Activated B cell treated with CpG ODN at 0.5 μM for 24 hours (primary cell): ENCODE measurements around the gene PCDH1. TPM values are rescaled to one million over a fixed set of nuclear protein-coding genes. Genes with fewer than 3 reads are reported as not detected.
A peak's percentile ranks its signal among the peaks of the same experiment; 100 is the strongest.
"Not testable (repeated sequence)": the region's sequence is repeated elsewhere in the genome, so short reads cannot be mapped to it uniquely, and the experiment has no call there.

Experiments used
- ATAC-seq: fragments of 200-7000 bp; cut with Tn5 transposase; one replicate; pipeline ENCODE4 v1.10.0; 2021; ENCODE audit warnings: low read depth, mild to moderate bottlenecking, moderate library complexity
- CTCF ChIA-PET: fragments of 350-600 bp; sonication (Branson Sonifier 250); formaldehyde crosslinking; loops from one replicate; lab custom pipeline; 2021; ENCODE audit warnings: antibody characterized with exemption; lab: Charles Lee
- POLR2A ChIA-PET: fragments of 350-600 bp; sonication (Branson Sonifier 250); formaldehyde crosslinking; loops from one replicate; lab custom pipeline; 2021; ENCODE audit warnings: antibody characterized with exemption; lab: Charles Lee
- DNase-seq: peaks from one replicate; pipeline ENCODE4 v3.0.0; 2022
- H3K27ac Mint-ChIP-seq: one replicate; pipeline ENCODE4 v1.8.0; 2020; ENCODE audit warnings: mixed read lengths
- H3K27me3 Mint-ChIP-seq: one replicate; pipeline ENCODE4 v1.8.0; 2021; ENCODE audit warnings: mixed read lengths
- H3K36me3 Mint-ChIP-seq: one replicate; pipeline ENCODE4 v1.8.0; 2021; ENCODE audit warnings: low read depth, mixed read lengths
- H3K4me1 Mint-ChIP-seq: one replicate; pipeline ENCODE4 v1.8.0; 2021; ENCODE audit warnings: mixed read lengths
- H3K4me3 Mint-ChIP-seq: one replicate; pipeline ENCODE4 v1.8.0; 2020; ENCODE audit warnings: mild to moderate bottlenecking, mixed read lengths
- H3K9me3 Mint-ChIP-seq: one replicate; pipeline ENCODE4 v1.8.0; 2020; ENCODE audit warnings: mixed read lengths
- intact Hi-C: fragments of 100-400 bp; cut with micrococcal nuclease; formaldehyde crosslinking; loops from one replicate; pipeline ENCODE4 v1.15.1; 2024
- total RNA-seq: library from RNA; stranded (reverse); gene quantifications from 2 replicates; pipeline ENCODE4 v1.2.3, GENCODE V29; 2022
- TF ChIP-seq, protein P1 (sequence below): fragments of 200-600 bp; IDR thresholded peaks from one replicate; pipeline ENCODE4 v1.8.0; 2022; ENCODE audit warnings: antibody characterized with exemption, mild to moderate bottlenecking

Gene PCDH1
- total RNA-seq: not detected in 2 replicates

GRCh38 chr5:141878186-141878710, at the start of gene PCDH1:
Gene PCDH1 (minus strand): TSS chr5:141878410. CDS start chr5:141878262, 148 bp downstream.
- ChIA-PET CTCF (interaction anchor here (0.5 to 7.1 kb wide), 15 partner anchors 14 to 1476 kb away, joined by 3 to 109 read pairs (median 5); partner anchors contain the start of gene PCDH12), POLR2A (interaction anchor here (1.0 to 2.4 kb wide), 5 partner anchors 8 to 227 kb away, joined by 3 to 7 read pairs (median 3); partner anchors contain the start of genes DELE1, FCHSD1 and RNF14)
- TF ChIP-seq, protein P1, sequence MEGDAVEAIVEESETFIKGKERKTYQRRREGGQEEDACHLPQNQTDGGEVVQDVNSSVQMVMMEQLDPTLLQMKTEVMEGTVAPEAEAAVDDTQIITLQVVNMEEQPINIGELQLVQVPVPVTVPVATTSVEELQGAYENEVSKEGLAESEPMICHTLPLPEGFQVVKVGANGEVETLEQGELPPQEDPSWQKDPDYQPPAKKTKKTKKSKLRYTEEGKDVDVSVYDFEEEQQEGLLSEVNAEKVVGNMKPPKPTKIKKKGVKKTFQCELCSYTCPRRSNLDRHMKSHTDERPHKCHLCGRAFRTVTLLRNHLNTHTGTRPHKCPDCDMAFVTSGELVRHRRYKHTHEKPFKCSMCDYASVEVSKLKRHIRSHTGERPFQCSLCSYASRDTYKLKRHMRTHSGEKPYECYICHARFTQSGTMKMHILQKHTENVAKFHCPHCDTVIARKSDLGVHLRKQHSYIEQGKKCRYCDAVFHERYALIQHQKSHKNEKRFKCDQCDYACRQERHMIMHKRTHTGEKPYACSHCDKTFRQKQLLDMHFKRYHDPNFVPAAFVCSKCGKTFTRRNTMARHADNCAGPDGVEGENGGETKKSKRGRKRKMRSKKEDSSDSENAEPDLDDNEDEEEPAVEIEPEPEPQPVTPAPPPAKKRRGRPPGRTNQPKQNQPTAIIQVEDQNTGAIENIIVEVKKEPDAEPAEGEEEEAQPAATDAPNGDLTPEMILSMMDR: no peak
- peaks cover 34% of the 10 kb centered on the region for H3K4me1 Mint-ChIP-seq
- peak; percentile 45 for ATAC-seq
- H3K36me3 Mint-ChIP-seq: no peaks in the 10 kb centered on the region
- H3K9me3 Mint-ChIP-seq: no peaks in the 10 kb centered on the region
- peak; percentile 43 for DNase-seq
- intact Hi-C loops: loop anchor here (2.0 to 10.0 kb wide), 6 partner anchors 37 to 463 kb away; partner anchors contain the start of genes PCDHGA10 and PCDHGB7
- peak within 1 kb of the TSS; percentile 43 for H3K27ac Mint-ChIP-seq
- peaks cover 72% of the 10 kb centered on the region for H3K27me3 Mint-ChIP-seq
- H3K4me3 Mint-ChIP-seq: peak within 1 kb of the TSS; percentile 79

- Mint-ChIP-seq H3K9me3 (no peaks in the 10 kb centered on the region), H3K27ac (no peak overlapping the region), H3K4me3 (no peak overlapping the region), H3K36me3 (peaks cover 71% of the 10 kb centered on the region), H3K27me3 (no peaks in the 10 kb centered on the region), H3K4me1 (peaks cover 23% of the 10 kb centered on the region)
- ATAC-seq: no peak
- no peak for DNase-seq
- ChIA-PET CTCF (no interaction called here), POLR2A (no interaction called here)
- intact Hi-C loops: no loop called here
- TF ChIP-seq, protein P1: no peak
Observed at GRCh38 chr5:141926434-141926833, 48.2 kb upstream of the PCDH1 start.

- CTCF ChIA-PET: interaction anchor here (0.9 to 2.9 kb wide), 5 partner anchors 9 to 232 kb away, joined by 3 to 17 read pairs (median 4); partner anchors contain the start of gene RNF14
- TF ChIP-seq, protein P1: no peak
- peak within 1 kb of the TSS; percentile 91 for H3K4me3 Mint-ChIP-seq
- peak within 1 kb of the TSS; percentile 95 for H3K27ac Mint-ChIP-seq
- ATAC-seq (peak; percentile 96), DNase-seq (peak; percentile 84)
- peaks cover 23% of the 10 kb centered on the region for H3K4me1 Mint-ChIP-seq
- intact Hi-C loops: loop anchor here (1.0 to 2.0 kb wide), 7 partner anchors 9 to 258 kb away; partner anchors contain the start of genes NDFIP1 and RNF14
- POLR2A ChIA-PET: interaction anchor here (0.5 to 3.4 kb wide), 21 partner anchors 9 to 603 kb away, joined by 3 to 47 read pairs (median 5); partner anchors contain the start of genes FCHSD1, GNPDA1, HDAC3 and PCDH1
- no peaks in the 10 kb centered on the region for H3K9me3 Mint-ChIP-seq
- H3K27me3 Mint-ChIP-seq: no peaks in the 10 kb centered on the region
- peaks cover 44% of the 10 kb centered on the region for H3K36me3 Mint-ChIP-seq
Observed at GRCh38 chr5:141923448-141924313, 45.5 kb upstream of the PCDH1 start, which contains the start of gene DELE1. Gene DELE1 (plus strand): TSS chr5:141923871. CDS start chr5:141923942, 71 bp downstream.

- peak overlapping the region; percentile 95 for H3K27ac Mint-ChIP-seq
- intact Hi-C loops: loop anchor here (1.0 to 2.0 kb wide), 4 partner anchors 9 to 92 kb away; no protein-coding TSS in a partner anchor
- H3K9me3 Mint-ChIP-seq, H3K27me3 Mint-ChIP-seq, ATAC-seq, DNase-seq: not testable (repeated sequence)
- ChIA-PET POLR2A (interaction anchor here (0.7 to 3.4 kb wide), 15 partner anchors 8 to 331 kb away, joined by 3 to 47 read pairs (median 6); partner anchors contain the start of genes FCHSD1, GNPDA1, HDAC3 and PCDH1), CTCF (interaction anchor here (1.1 to 2.9 kb wide), 3 partner anchors 38 to 231 kb away, joined by 4 to 17 read pairs (median 5); partner anchors contain the start of gene RNF14)
- H3K4me3 Mint-ChIP-seq: peak overlapping the region; percentile 91
- peaks cover 36% of the 10 kb centered on the region for H3K36me3 Mint-ChIP-seq
- H3K4me1 Mint-ChIP-seq: peaks cover 23% of the 10 kb centered on the region
Observed at GRCh38 chr5:141922827-141923447, 44.7 kb upstream of the PCDH1 start.

- intact Hi-C loops: no loop called here
- Mint-ChIP-seq H3K9me3 (no peaks in the 10 kb centered on the region), H3K27ac (no peak overlapping the region), H3K4me1 (peaks cover 38% of the 10 kb centered on the region), H3K27me3 (no peaks in the 10 kb centered on the region), H3K36me3 (peaks cover 15% of the 10 kb centered on the region), H3K4me3 (peak overlapping the region; percentile 26)
- CTCF ChIA-PET: interaction anchor here (1.3 kb wide), 1 partner anchor 40 kb away, joined by 3 read pairs; no protein-coding TSS in a partner anchor
- TF ChIP-seq, protein P1: no peak
- no peak for DNase-seq
- ATAC-seq: no peak
- POLR2A ChIA-PET: no interaction called here
Observed at GRCh38 chr5:141920771-141921170, 42.6 kb upstream of the PCDH1 start.
